ENCODE data around the gene ARHGEF5. TPM values are rescaled to one million over a fixed set of nuclear protein-coding genes. Genes with fewer than 3 reads are reported as not detected.
"Not testable (repeated sequence)": the region's sequence is repeated elsewhere in the genome, so short reads cannot be mapped to it uniquely, and the experiment has no call there.

ARHGEF5 gene
- 100 to 1,000 TPM in 1 of 4 donors, 10 to 100 TPM in 3; 62.3 to 109 (median 86.3) TPM for total RNA-seq

DNA sequence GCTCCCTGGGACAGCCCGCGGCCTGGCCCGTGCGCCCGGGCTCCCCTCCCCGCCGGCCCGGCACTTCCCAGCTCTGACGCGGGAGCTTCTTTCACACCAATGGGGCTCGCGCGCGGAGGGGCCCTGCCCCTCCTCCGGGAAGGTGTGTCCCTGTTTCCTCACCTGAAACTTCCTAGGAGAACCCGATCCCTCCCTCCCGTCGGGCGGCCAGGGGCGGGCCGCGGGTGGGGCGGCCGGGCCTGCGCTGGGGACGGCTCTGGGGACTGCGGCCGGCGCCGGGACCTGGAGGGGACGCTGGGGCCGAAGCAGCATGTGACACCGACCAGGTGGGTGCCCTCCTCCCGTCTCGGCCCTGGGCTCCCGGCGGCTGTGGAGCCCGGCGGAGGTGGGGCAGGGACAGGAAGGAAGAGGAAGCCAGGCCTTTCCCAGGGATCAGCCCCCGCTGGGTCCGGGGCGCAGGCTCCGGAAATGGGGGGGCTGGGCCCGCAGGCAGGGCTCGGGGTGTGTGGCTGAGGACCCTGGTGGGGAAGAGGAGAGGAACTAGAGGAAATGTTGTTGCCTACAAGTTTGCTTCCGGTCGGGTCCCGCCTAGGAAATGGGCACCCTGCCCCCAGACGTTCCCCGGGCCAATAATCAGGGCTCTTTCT lies at the start of gene ARHGEF5:
TSS of gene ARHGEF5 (plus strand) at position 227 of the 647 bp plus-strand sequence. CDS start 7,268 bp downstream, outside the sequence.
- H3K27ac ChIP-seq; H3K4me3 ChIP-seq; H3K36me3 ChIP-seq; H3K27me3 ChIP-seq; H3K9me3 ChIP-seq; DNase-seq (ENCODE audit: low spot score in 2 of 2); H3K4me1 ChIP-seq: not testable (repeated sequence)
- WGBS: no CpG with 5 or more reads among the region's 50 CpGs

DNA sequence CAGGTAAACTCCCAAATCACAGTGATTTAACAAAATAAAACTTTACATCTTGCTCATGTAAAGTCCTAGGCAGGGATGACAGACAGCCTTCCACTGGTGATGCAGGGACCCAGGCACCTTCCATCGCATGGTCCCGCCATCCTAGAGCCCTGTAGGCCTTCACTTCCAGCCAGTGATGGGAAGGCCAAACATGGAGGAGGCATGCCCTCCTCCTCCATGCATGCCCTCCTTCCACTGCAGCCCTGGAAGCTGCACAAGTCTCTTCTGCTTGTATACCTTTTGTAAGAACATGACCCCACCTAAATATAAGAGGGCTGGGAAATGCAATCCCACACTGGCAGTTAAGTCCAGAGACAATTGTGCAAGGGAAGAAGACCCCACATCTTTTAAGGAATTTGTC lies 45.5 kb upstream of the ARHGEF5 start:
- not testable (repeated sequence) for DNase-seq (ENCODE audit: low spot score in 2 of 2); H3K9me3 ChIP-seq; H3K36me3 ChIP-seq; H3K4me1 ChIP-seq; H3K27ac ChIP-seq; H3K4me3 ChIP-seq; H3K27me3 ChIP-seq
- no CpG with 5 or more reads among the region's 2 CpGs for WGBS

DNA sequence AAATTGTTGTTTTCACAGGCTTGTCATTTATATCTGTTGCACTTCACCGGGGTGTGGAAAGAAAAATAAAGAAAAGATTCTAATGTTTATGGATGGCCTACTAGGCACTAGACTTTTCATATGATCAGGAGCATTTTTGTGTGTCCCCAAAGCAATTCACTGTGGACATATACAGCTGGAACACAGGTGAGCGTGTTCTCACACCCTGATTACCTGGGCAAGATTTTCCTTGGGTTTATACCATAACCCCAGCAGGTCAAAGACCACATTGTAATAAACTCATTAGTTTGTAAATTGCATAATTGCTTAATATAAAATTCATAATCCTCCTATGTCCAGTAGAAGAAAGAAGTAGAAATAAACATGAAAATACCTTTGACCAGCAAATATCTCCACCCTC lies 44.0 kb upstream of the ARHGEF5 start:
- not testable (repeated sequence) for DNase-seq (ENCODE audit: low spot score in 2 of 2); H3K36me3 ChIP-seq; H3K4me1 ChIP-seq; H3K4me3 ChIP-seq; H3K9me3 ChIP-seq; H3K27me3 ChIP-seq; H3K27ac ChIP-seq
- no CpG with 5 or more reads among the region's 2 CpGs for WGBS

DNA sequence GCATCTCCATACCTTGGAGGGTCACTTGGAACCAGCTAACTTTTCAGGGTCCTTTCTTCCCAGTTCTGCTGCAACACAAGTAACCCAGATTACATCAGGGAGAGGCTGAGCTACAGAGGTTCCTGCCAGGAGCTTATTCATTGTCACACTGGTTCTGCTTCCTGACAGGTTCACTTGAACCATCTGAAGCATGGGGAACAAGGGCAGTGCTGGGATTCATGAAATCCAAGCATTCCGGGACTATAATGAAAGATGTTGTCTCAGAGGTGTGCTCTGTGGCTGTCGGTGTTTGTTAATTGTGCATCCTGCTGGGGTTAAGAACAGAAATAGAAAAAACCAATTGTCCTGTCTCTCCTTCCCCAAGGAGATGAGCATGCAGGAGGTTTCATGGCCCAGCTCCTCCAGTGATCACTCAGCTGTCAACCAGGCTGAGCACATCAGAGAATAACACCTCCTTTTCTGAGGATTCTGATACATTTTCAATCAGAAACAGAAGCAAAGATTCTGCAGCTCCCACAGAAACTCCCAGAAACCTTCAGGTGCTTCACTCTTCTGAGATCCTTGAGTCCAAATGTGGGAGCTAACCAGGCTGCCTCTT lies 43.2 kb upstream of the ARHGEF5 start, which contains the start of gene OR2A1:
TSS of gene OR2A1 (plus strand) at position 548 of the 598 bp plus-strand sequence. CDS start 5,706 bp downstream, outside the sequence.
- H3K4me3 ChIP-seq; H3K36me3 ChIP-seq; H3K27me3 ChIP-seq; H3K9me3 ChIP-seq; H3K4me1 ChIP-seq; DNase-seq (ENCODE audit: low spot score in 2 of 2); H3K27ac ChIP-seq: not testable (repeated sequence)
- no CpG with 5 or more reads among the region's 2 CpGs for WGBS

GRCh38 chr7:144317537-144317936 lies 37.7 kb upstream of the ARHGEF5 start:
- H3K27me3 ChIP-seq; H3K9me3 ChIP-seq; DNase-seq (ENCODE audit: low spot score in 2 of 2); H3K4me3 ChIP-seq; H3K36me3 ChIP-seq; H3K4me1 ChIP-seq; H3K27ac ChIP-seq: not testable (repeated sequence)
- no CpG with 5 or more reads among the region's 1 CpG for WGBS

DNA sequence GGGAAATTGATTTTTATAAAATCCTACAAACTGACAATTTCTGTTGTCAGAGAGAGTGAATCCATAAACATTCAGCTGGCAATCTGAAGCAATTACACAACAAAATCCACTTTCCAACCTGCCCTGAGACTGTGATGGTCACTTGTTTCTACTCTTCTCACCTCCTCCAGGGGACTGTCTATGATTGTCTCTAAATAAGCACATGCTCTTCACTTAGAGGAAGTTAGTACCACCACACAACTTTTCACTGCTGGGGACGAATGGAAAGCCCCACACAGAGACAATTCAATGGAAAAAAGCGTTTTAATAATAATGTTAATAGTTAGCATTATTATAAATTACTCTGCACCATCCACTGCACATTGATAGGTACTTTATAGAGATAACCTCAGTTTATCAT lies 35.7 kb upstream of the ARHGEF5 start:
- not testable (repeated sequence) for H3K27me3 ChIP-seq; H3K27ac ChIP-seq; H3K9me3 ChIP-seq; H3K4me3 ChIP-seq; DNase-seq (ENCODE audit: low spot score in 2 of 2); H3K36me3 ChIP-seq; H3K4me1 ChIP-seq
- no CpG with 5 or more reads among the region's 2 CpGs for WGBS

DNA sequence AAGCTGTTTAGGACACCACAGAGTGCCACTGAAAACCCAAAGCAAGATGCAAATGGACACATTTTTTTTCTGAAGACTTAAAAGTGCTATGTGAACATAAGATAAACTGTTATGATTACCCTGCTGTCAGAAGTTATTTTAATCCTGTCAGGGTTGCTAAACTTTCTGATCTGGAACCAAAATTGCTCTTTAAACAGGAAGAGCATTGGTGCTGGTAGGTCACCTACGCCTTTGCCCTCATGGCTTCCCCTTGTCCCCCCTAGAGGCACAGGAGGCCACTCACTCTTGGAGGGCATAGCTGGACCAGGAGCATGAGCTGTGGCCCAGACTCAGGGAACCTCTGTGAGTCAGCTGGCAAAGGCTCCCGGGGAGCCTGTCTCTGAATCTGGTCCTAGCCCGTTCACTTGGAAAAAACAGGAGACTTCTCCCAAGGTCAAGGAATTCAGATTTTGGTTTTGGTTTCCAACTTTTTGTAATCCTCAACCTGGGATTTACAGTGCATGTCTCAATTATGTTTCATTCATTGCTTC lies 33.5 kb upstream of the ARHGEF5 start:
- H3K4me3 ChIP-seq; H3K36me3 ChIP-seq; H3K27ac ChIP-seq; DNase-seq (ENCODE audit: low spot score in 2 of 2); H3K4me1 ChIP-seq; H3K27me3 ChIP-seq; H3K9me3 ChIP-seq: not testable (repeated sequence)
- WGBS: no CpG with 5 or more reads among the region's 3 CpGs

- not testable (repeated sequence) for H3K27ac ChIP-seq, H3K9me3 ChIP-seq, H3K4me3 ChIP-seq, H3K36me3 ChIP-seq, H3K4me1 ChIP-seq, H3K27me3 ChIP-seq
- peak in 1 of 2 donors; percentile 54 for DNase-seq (ENCODE audit: low spot score in 2 of 2)
- WGBS: no CpG with 5 or more reads among the region's 4 CpGs
Observed at GRCh38 chr7:144323359-144323758, 31.8 kb upstream of the ARHGEF5 start.

DNA sequence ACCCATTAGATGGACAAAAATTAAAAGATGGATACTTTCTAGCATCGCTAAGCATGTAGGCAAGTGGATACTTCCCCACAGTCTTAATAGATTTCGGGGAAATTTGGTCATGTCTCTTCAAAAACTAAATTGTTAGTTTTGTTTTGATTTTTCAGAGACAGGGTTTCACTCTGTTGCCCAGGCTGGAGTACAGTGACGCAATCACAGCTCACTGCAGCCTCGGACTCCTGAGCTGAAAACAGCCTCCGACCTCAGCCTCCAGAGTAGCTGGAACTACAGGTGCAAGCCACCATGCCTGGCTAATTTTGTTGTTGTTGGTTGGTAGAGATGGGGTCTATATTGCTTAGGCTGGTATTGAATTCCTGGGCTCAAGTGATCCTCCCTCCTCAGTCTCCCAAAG lies 29.3 kb upstream of the ARHGEF5 start:
- WGBS: 97% methylated on average over 3 of the region's 5 CpGs
- not testable (repeated sequence) for DNase-seq (ENCODE audit: low spot score in 2 of 2); H3K9me3 ChIP-seq; H3K27ac ChIP-seq; H3K27me3 ChIP-seq; H3K36me3 ChIP-seq; H3K4me3 ChIP-seq; H3K4me1 ChIP-seq

DNA sequence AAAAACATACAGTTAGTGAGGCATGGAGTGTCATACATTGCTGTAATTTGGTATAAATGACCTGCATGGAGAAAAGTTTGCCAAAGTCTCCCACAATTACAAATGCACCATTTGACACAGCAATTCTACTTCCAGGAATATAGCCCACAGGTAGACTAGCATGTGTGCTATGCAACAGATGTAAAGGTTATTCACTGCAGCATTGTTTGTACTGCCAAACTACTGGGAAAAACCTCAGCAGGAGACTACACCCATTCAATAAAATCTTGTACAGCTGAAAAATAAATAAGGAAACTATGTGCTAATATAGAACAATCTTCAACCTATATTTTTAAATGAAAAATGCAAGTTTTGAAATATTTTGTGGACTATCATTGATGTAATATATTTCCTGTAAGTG lies 25.2 kb upstream of the ARHGEF5 start:
- H3K4me1 ChIP-seq; H3K36me3 ChIP-seq; DNase-seq (ENCODE audit: low spot score in 2 of 2); H3K27ac ChIP-seq; H3K4me3 ChIP-seq; H3K9me3 ChIP-seq; H3K27me3 ChIP-seq: not testable (repeated sequence)

- not testable (repeated sequence) for H3K27ac ChIP-seq, H3K27me3 ChIP-seq
Observed at GRCh38 chr7:144331221-144331995, 23.8 kb upstream of the ARHGEF5 start.

DNA sequence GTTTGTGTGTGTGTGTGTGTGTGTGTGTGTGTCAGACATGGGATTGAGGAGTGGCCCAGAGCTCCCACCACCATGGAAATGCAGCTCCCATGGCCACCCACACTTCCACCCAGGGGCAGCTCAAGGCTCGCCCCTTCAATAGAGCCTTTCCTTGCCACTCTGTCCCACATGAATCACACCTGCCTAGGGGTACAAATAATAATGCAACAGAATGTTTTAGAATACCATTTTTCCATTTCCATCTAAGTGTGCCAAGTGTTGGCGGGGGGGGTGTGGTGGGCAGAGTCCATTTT lies 23.3 kb upstream of the ARHGEF5 start:
- H3K27me3 ChIP-seq; DNase-seq (ENCODE audit: low spot score in 2 of 2); H3K9me3 ChIP-seq; H3K27ac ChIP-seq; H3K4me3 ChIP-seq; H3K36me3 ChIP-seq; H3K4me1 ChIP-seq: not testable (repeated sequence)
- 68% methylated on average over 2 of the region's 2 CpGs for WGBS

More at GRCh38 chr7:144331221-144331995, 23.8 kb upstream of the ARHGEF5 start:
- DNase-seq (ENCODE audit: low spot score in 2 of 2); H3K4me1 ChIP-seq; H3K9me3 ChIP-seq; H3K4me3 ChIP-seq; H3K36me3 ChIP-seq: not testable (repeated sequence)
- WGBS: 61% methylated on average over 2 of the region's 9 CpGs

- no CpG with 5 or more reads among the region's 1 CpG for WGBS
Observed at GRCh38 chr7:144348625-144349024, 6.6 kb upstream of the ARHGEF5 start.

DNA sequence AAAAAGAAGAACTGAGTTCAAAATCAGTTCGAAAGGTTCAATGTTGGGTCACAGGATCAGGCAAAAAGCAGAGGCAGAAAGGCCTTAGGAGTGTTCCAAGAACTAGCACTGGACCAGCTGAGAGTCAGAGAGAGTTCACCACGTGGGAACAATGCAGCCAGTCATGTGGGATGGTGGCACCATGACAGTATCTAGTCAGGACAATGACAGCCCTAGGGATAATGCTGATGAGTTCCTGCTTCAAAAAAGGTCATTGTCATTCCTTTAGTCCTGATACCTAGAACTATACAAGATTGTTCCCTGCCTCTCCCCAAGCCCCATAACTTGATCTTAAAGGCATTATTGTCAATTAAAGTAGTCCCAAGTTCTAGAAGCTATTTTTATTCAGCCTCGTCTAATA lies 3.5 kb upstream of the ARHGEF5 start:
- not testable (repeated sequence) for H3K4me1 ChIP-seq; DNase-seq (ENCODE audit: low spot score in 2 of 2); H3K27ac ChIP-seq; H3K36me3 ChIP-seq; H3K27me3 ChIP-seq; H3K9me3 ChIP-seq; H3K4me3 ChIP-seq
- WGBS: 54% methylated on average over 2 of the region's 3 CpGs

More at GRCh38 chr7:144348625-144349024, 6.6 kb upstream of the ARHGEF5 start:
- not testable (repeated sequence) for H3K36me3 ChIP-seq; H3K9me3 ChIP-seq; H3K27me3 ChIP-seq; H3K27ac ChIP-seq; H3K4me1 ChIP-seq; DNase-seq (ENCODE audit: low spot score in 2 of 2); H3K4me3 ChIP-seq

Measured in suprapubic skin (tissue), 4 donors.